Measurements from ENCODE around the gene PML. TPM values are rescaled to one million over a fixed set of nuclear protein-coding genes. Genes with fewer than 3 reads are reported as not detected.
"Not testable (repeated sequence)": the region's sequence is repeated elsewhere in the genome, so short reads cannot be mapped to it uniquely, and the experiment has no call there.

Gene PML
- total and polyA plus RNA-seq, 4 donors: 8.2 to 15.2 (median 10.8) TPM

DNA sequence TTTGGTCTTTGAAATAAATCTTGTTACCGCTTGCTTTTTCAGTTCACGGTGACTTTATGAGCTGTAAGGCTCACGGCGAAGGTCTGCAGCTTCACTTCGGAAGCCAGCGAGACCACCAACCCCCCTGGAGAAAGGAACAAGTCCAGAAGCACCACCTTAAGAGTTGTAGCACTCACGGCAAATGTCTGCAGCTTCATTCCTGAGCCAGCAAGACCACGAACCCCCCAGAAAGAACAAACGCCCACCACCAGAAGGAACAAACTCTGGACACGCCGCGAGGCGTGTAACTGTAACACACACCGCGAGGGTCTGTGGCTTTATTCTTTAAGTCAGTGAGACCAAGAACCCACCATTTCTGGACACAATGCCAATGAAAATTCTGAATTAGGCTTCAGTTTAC is 59.0 kb downstream of the PML start:
- 80% methylated on average over 15 of the region's 15 CpGs for WGBS
- Histone ChIP-seq H3K27ac (ENCODE audit: low read depth in 1 of 2, low read length in 2 of 2) (no peak overlapping the region), H3K36me3 (ENCODE audit: control insufficient read depth in 4 of 4, insufficient read depth in 3 of 4, low read depth in 1 of 4, low read length in 3 of 4) (peaks cover 0 to 1% (median 0%) of the 10 kb centered on the region in 4 donors), H3K9me3 (ENCODE audit: control insufficient read depth in 4 of 4, low read length in 3 of 4) (no peaks in the 10 kb centered on the region), H3K9ac (ENCODE audit: low read depth in 1 of 2, low read length in 2 of 2) (no peak overlapping the region), H3K4me1 (ENCODE audit: control insufficient read depth in 4 of 4, insufficient read depth in 4 of 4, low read length in 3 of 4) (peaks cover 0 to 15% (median 3%) of the 10 kb centered on the region in 4 donors), H3K27me3 (ENCODE audit: control insufficient read depth in 4 of 4, insufficient read depth in 4 of 4, low read length in 3 of 4) (no peaks in the 10 kb centered on the region), H3K4me3 (ENCODE audit: low read depth in 1 of 3, low read length in 3 of 3) (no peak overlapping the region)
- DNase-seq (ENCODE audit: low spot score): no peak
- TF ChIP-seq REST (IDR thresholded peaks at IDR 0.05) (no peak), GABPA (IDR thresholded peaks at IDR 0.05 in 1 of 2, conservative IDR thresholded peaks at IDR 0.05 in 1 of 2) (no peak), HNF4G (IDR thresholded peaks at IDR 0.05) (no peak), HNF4A (conservative IDR thresholded peaks at IDR 0.05) (no peak), JUND (IDR thresholded peaks at IDR 0.05) (no peak), FOXA1 (IDR thresholded peaks at IDR 0.05) (no peak), RXRA (IDR thresholded peaks at IDR 0.05) (no peak)

DNA sequence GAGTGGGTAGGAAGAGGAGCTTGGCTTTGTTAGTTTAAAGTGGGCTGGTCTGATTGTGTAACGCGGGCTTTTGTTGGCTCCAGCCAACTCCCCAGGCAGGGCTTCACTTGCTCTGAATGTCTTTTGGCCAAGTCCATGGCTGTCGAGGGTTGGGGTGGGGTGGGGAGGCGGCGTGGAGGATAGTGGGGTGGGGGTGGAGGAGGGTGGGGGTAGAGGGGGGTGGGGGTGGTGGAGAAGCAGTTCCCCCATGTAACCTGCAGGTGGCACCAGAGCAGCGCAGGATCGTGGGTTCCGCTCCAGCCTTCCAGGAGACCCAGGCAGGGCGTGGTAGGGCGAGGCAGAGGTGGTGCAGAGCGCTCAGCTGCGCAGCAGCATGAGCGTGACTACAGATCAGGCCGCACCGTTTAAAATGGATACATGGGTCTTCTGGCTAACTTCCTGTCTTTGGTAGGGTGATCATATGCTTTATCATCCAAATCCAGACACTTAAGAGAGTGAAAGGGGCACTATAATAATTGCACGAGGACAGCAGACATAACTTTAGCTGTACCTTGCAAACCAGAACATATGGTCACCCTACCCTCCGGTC is 59.5 kb downstream of the PML start:
- H3K27me3 ChIP-seq (ENCODE audit: control insufficient read depth in 4 of 4, insufficient read depth in 4 of 4, low read length in 3 of 4): no peaks in the 10 kb centered on the region
- H3K36me3 ChIP-seq (ENCODE audit: control insufficient read depth in 4 of 4, insufficient read depth in 3 of 4, low read depth in 1 of 4, low read length in 3 of 4): peaks cover 0 to 1% (median 0%) of the 10 kb centered on the region in 4 donors
- peak; percentile 68 for DNase-seq (ENCODE audit: low spot score)
- H3K4me3 ChIP-seq (ENCODE audit: low read depth in 1 of 3, low read length in 3 of 3): no peak overlapping the region
- no peaks in the 10 kb centered on the region for H3K9me3 ChIP-seq (ENCODE audit: control insufficient read depth in 4 of 4, low read length in 3 of 4)
- 6% methylated on average over 17 of the region's 17 CpGs for WGBS
- no peak overlapping the region for H3K9ac ChIP-seq (ENCODE audit: low read depth in 1 of 2, low read length in 2 of 2)
- TF ChIP-seq RAD21 (IDR thresholded peaks at IDR 0.05) (peak; percentile 64 to 73), GABPA (IDR thresholded peaks at IDR 0.05 in 1 of 2, conservative IDR thresholded peaks at IDR 0.05 in 1 of 2) (no peak), CTCF (IDR thresholded peaks at IDR 0.05; ENCODE audit: low read depth, low read length, missing input control) (peak; percentile 59)
- no peak overlapping the region for H3K27ac ChIP-seq (ENCODE audit: low read depth in 1 of 2, low read length in 2 of 2)
- peaks cover 0 to 15% (median 3%) of the 10 kb centered on the region in 4 donors for H3K4me1 ChIP-seq (ENCODE audit: control insufficient read depth in 4 of 4, insufficient read depth in 4 of 4, low read length in 3 of 4)

GRCh38 chr15:74055804-74056203 is 61.3 kb downstream of the PML start:
- Histone ChIP-seq H3K9ac (ENCODE audit: low read depth in 1 of 2, low read length in 2 of 2) (no peak overlapping the region), H3K36me3 (ENCODE audit: control insufficient read depth in 4 of 4, insufficient read depth in 3 of 4, low read depth in 1 of 4, low read length in 3 of 4) (peaks cover 0 to 1% (median 0%) of the 10 kb centered on the region in 4 donors), H3K9me3 (ENCODE audit: control insufficient read depth in 4 of 4, low read length in 3 of 4) (no peaks in the 10 kb centered on the region), H3K27me3 (ENCODE audit: control insufficient read depth in 4 of 4, insufficient read depth in 4 of 4, low read length in 3 of 4) (no peaks in the 10 kb centered on the region), H3K27ac (ENCODE audit: low read depth in 1 of 2, low read length in 2 of 2) (no peak overlapping the region), H3K4me1 (ENCODE audit: control insufficient read depth in 4 of 4, insufficient read depth in 4 of 4, low read length in 3 of 4) (peaks cover 0 to 12% (median 3%) of the 10 kb centered on the region in 4 donors), H3K4me3 (ENCODE audit: low read depth in 1 of 3, low read length in 3 of 3) (no peak overlapping the region)
- WGBS: 87% methylated on average over 2 of the region's 2 CpGs
- no peak for DNase-seq (ENCODE audit: low spot score)
- TF ChIP-seq YY1 (IDR thresholded peaks at IDR 0.05): no peak
- TF ChIP-seq RAD21 (IDR thresholded peaks at IDR 0.05): no peak

GRCh38 chr15:74056330-74056729 is 61.8 kb downstream of the PML start:
- H3K9ac ChIP-seq (ENCODE audit: low read depth in 1 of 2, low read length in 2 of 2); H3K4me1 ChIP-seq (ENCODE audit: control insufficient read depth in 4 of 4, insufficient read depth in 4 of 4, low read length in 3 of 4); H3K27ac ChIP-seq (ENCODE audit: low read depth in 1 of 2, low read length in 2 of 2); H3K9me3 ChIP-seq (ENCODE audit: control insufficient read depth in 4 of 4, low read length in 3 of 4); H3K27me3 ChIP-seq (ENCODE audit: control insufficient read depth in 4 of 4, insufficient read depth in 4 of 4, low read length in 3 of 4); H3K36me3 ChIP-seq (ENCODE audit: control insufficient read depth in 4 of 4, insufficient read depth in 3 of 4, low read depth in 1 of 4, low read length in 3 of 4); DNase-seq (ENCODE audit: low spot score); H3K4me3 ChIP-seq (ENCODE audit: low read depth in 1 of 3, low read length in 3 of 3): not testable (repeated sequence)
- WGBS: 93% methylated on average over 5 of the region's 5 CpGs

DNA sequence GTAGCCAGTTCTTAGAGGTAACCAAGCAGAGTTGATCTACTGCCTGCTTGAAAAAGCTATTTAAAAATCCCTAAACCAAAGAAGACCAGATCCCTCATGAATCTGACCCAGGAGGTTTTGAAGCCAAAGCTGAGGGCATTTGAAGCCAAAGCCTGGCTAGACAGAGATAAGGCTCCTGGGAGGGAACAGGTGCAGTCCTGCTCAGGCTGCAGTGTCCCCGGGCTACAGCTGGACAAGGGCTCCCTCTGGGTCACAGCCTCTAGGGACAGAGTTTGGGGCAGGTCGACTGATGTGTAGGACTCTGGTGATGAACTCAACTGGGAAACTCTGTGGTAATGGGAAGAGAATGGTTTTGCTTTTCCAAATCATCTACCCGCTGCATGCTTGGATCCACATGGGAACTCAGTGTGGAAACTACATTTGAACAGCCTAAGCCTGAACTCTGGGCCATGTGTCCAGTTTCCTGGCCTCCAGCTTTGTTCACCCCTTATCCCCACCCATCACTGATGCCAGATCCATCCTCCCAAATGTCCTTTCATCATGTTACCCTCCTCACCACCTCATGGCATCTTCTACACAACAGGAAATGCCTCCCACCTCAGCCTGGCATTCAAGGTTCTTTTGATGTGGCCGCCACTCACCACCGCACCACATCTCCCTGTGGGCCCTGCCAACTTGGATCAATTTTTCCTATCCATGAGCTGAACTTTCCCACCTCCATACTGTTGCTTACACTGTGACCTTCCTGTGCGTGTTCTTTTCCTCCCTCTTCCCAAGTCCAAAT is 64.7 kb downstream of the PML start:
- WGBS: 84% methylated on average over 6 of the region's 6 CpGs
- not testable (repeated sequence) for H3K9ac ChIP-seq (ENCODE audit: low read depth in 1 of 2, low read length in 2 of 2); H3K4me1 ChIP-seq (ENCODE audit: control insufficient read depth in 4 of 4, insufficient read depth in 4 of 4, low read length in 3 of 4); H3K27ac ChIP-seq (ENCODE audit: low read depth in 1 of 2, low read length in 2 of 2); DNase-seq (ENCODE audit: low spot score); H3K4me3 ChIP-seq (ENCODE audit: low read depth in 1 of 3, low read length in 3 of 3); H3K36me3 ChIP-seq (ENCODE audit: control insufficient read depth in 4 of 4, insufficient read depth in 3 of 4, low read depth in 1 of 4, low read length in 3 of 4); H3K27me3 ChIP-seq (ENCODE audit: control insufficient read depth in 4 of 4, insufficient read depth in 4 of 4, low read length in 3 of 4); H3K9me3 ChIP-seq (ENCODE audit: control insufficient read depth in 4 of 4, low read length in 3 of 4)

Measured in liver (tissue), 9 donors.